ENCODE results near the gene SPRYD3. TPM values are rescaled to one million over a fixed set of nuclear protein-coding genes. Genes with fewer than 3 reads are reported as not detected.

Gene SPRYD3
- total RNA-seq, 1 donor from 2014 or later = 29.6 TPM

DNA sequence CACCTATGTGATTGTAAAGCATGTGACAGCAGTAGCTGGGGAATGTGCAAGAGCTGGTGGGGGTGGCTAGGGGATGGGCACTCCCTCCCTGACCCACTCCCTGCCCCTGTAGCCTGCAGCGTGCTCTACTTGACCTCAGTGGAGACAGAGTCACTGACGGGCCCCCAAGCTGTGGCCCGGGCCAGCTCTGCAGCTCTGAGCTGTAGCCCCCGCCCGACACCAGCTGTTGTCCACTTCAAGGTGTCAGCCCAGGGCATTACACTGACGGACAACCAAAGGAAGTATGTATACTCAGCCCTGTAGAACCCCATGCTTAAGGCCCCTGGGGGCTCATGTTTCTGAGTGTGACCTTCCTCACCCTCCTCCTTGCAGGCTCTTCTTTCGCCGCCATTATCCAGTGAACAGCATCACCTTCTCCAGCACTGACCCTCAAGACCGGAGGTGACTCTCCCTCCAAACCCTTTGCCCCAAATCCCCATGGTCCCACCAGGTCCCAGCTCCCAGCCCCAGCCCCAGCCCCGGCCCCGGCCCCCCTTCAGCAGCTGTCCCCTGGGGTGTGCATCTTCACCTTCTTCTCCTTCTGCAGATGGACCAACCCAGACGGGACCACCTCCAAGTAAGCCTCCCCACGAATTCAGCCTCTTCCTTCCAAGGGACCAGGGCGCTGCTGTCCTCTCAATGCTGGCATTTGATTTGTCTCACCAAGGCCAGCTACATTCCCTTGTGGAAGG is 16.0 kb downstream of the SPRYD3 start:
- no peak for DNase-seq

DNA sequence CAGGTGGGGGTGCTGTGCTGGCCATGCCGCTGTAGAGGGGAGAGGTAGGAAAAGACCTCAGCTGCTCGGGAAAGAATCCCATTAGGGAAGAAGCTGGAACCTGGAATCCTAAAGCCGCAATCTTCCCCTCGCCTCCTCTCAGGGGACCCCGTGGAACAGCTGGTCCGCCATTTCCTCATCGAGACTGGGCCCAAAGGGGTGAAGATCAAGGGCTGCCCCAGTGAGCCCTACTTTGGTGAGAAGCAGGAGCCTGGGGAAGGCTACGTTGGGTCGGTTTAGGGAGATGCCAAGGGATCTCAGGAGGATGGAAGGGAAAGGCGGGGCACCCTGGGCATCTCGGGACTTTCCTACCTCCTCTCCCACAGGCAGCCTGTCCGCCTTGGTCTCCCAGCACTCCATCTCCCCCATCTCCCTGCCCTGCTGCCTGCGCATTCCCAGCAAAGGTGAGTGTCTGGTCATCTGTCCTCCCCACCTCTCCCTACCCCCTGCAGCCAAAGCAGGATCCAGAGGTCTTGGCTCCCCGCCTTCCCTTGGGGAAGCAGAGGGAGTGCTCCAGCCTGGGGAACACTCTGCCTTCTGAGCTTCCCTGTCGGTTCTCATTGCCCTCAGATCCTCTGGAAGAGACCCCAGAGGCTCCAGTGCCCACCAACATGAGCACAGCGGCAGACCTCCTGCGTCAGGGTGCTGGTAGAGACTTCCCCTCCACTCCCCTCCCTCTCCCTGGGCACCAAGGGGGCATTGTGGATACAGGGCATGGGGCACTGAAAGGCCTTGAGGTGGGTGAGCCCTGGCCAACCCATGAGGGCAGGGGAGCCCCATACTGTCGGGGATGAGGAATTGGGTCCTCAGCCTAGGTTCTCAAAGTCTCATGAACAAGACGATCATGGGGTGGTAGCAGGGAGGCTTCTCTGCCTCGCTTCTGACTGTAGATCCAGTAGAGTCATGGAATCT is 16.9 kb downstream of the SPRYD3 start:
- DNase-seq = no peak

DNA sequence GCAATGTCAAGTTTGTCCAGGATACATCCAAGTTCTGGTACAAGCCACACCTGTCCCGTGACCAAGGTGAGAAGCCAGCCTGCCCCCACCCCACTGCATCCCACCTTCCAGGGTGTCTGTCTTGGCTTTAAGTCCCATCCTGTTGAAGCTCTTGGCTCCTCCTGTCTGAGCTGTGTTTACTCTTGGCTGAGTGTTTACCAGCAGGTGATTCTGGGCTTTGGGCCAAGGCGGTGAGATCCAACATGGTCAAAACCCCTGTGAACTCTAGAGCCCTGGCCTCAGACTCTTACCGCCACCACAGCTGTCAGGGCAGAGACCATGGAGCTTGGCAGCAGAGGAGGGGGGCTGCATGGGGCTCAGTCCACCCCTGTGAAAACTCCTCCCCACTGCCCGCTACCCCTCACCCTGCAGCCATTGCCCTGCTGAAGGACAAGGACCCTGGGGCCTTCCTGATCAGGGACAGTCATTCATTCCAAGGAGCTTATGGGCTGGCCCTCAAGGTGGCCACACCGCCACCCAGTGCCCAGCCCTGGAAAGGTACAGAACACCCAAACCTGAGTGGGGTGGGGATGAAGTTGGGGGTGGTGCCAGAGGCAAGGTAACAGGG is 17.7 kb downstream of the SPRYD3 start:
- no peak for DNase-seq

DNA sequence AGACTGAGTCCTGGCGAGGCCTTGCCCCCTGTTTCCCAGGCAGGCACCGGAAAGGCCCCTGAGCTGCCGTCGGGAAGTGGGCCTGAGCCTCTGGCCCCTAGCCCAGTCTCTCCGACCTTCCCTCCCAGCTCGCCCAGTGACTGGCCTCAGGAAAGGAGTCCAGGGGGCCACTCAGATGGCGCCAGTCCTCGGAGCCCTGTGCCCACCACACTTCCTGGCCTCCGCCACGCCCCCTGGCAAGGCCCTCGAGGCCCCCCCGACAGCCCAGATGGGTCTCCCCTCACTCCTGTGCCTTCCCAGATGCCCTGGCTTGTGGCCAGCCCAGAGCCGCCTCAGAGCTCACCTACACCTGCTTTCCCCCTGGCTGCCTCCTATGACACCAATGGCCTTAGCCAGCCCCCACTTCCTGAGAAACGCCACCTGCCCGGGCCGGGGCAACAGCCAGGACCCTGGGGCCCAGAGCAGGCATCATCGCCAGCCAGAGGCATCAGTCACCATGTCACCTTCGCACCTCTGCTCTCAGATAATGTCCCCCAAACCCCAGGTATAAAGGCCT is 18.4 kb downstream of the SPRYD3 start:
- no peak for DNase-seq

DNA sequence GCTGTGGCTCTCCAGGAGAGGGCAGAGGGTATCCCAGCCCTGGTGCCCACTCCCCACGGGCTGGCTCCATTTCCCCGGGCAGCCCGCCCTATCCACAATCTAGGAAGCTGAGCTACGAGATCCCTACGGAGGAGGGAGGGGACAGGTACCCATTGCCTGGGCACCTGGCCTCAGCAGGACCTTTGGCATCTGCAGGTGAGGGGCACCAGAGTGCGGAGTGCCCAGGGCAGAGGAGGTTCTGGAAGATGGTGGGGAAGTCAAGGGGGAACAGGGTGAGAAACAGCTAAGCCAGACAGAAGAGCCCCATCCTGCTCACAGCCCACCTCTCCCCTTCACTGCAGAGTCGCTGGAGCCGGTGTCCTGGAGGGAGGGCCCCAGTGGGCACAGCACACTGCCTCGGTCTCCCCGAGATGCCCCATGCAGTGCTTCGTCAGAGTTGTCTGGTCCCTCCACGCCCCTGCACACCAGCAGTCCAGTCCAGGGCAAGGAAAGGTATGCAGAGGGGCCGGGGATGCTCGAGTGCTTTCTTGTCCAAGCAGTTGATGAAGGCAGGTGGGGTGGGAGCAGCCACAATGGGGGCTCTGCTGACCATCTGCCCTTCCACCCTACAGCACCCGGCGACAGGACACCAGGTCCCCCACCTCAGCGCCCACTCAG is 19.0 kb downstream of the SPRYD3 start:
- DNase-seq = no peak

DNA sequence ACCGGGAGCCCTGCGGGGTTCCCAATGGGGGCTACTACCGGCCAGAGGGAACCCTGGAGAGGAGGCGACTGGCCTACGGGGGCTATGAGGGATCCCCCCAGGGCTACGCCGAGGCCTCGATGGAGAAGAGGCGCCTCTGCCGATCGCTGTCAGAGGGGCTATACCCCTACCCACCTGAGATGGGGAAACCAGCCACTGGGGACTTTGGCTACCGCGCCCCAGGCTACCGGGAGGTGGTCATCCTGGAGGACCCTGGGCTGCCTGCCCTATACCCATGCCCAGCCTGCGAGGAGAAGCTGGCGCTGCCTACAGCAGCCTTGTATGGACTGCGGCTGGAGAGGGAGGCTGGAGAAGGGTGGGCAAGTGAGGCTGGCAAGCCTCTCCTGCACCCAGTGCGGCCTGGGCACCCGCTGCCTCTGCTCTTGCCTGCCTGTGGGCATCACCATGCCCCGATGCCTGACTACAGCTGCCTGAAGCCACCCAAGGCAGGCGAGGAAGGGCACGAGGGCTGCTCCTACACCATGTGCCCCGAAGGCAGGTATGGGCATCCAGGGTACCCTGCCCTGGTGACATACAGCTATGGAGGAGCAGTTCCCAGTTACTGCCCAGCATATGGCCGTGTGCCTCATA is 19.6 kb downstream of the SPRYD3 start:
- no peak for DNase-seq

DNA sequence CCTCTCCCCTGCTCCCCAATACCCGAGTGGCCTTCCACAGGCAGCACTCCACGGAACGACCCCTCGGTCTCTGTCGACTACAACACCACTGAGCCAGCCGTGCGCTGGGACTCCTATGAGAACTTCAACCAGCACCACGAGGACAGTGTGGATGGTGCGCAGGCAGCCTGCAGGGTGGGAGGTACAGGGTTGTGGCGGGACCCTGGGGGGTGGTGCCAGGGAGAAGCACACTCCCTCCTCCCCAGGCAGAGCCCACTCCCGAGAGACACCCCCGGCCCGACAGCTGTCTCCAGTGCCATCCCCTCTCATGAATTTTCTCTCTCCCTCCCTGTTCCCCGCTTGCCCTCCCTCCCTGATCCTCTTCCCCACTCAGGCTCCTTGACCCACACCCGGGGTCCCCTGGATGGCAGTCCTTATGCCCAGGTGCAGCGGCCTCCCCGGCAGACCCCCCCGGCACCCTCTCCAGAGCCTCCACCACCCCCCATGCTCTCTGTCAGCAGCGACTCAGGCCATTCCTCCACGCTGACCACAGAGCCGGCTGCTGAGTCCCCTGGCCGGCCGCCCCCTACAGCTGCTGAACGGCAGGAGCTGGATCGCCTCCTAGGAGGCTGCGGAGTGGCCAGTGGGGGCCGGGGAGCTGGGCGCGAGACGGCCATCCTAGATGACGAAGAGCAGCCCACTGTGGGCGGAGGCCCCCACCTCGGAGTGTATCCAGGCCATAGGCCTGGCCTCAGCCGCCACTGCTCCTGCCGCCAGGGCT is 20.3 kb downstream of the SPRYD3 start:
- no peak for DNase-seq

DNA sequence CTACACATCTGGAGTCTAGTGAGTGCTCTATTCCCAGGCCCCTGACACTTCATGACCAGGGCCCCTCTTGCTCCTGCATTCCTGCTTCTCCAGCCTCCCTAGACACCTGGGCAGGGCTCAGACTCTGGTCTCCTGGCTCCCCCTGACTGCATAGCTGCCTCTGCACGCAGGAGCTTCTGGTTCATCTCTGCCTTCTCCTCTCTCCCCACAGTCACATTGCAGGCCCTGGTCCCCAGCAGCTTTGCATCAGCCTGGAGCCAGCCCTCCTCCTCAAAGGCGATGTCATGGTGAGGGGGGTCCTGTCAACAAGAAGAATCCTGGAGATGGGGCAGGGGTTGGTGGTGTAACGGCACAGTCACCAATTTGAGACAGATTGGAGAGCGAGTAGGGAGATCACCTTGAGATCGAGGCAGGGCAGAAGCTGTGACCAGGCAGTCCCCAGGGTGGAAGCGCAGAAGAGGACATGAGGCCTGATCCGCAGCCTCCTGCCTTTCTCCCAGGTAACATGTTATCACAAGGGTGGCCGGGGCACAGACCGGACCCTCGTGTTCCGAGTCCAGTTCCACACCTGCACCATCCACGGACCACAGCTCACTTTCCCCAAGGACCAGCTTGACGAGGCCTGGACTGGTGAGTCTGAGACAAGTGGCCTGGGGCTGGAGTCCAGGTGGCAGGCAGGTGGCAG is 21.2 kb downstream of the SPRYD3 start:
- DNase-seq = no peak

DNA sequence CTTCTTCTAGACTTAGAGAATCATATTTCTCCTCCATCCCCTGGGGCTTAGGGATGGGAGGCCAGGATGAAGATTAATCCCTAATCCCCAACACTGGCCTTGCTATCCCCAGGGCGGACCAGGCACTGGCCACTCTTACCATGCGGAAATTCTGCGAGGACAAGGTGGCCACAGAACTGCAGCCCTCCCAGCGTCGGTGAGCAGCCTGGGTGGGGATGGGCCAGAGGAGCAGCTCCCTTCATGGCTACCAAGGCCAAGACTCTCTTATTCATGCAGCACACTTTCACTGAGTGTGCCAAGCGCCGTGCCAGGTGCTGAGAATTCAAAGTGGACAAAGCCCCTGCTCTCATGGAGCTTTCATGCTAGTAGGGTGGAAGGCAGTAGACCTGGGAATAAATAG is 22.3 kb downstream of the SPRYD3 start:
- DNase-seq = no peak

DNA sequence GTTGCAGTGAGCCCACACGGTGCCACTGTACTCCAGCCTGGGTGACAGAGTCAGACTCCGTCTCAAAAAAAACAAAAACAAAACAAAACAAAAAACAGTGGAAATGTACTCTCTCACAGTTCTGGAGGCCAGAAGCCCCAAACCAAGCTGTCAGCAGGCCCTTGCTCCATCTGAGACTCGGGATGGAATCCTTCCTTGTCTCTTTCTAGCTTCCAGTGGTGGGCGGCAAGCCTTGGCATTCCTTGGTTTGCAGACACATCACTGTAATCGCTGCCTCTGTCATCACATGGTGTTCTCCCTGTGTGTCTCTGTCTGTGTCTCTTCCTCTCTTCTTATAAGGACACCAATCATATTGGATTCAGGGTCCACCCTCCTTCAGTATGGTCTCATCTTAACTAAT is 22.9 kb downstream of the SPRYD3 start:
- peak; percentile 27 for DNase-seq

DNA sequence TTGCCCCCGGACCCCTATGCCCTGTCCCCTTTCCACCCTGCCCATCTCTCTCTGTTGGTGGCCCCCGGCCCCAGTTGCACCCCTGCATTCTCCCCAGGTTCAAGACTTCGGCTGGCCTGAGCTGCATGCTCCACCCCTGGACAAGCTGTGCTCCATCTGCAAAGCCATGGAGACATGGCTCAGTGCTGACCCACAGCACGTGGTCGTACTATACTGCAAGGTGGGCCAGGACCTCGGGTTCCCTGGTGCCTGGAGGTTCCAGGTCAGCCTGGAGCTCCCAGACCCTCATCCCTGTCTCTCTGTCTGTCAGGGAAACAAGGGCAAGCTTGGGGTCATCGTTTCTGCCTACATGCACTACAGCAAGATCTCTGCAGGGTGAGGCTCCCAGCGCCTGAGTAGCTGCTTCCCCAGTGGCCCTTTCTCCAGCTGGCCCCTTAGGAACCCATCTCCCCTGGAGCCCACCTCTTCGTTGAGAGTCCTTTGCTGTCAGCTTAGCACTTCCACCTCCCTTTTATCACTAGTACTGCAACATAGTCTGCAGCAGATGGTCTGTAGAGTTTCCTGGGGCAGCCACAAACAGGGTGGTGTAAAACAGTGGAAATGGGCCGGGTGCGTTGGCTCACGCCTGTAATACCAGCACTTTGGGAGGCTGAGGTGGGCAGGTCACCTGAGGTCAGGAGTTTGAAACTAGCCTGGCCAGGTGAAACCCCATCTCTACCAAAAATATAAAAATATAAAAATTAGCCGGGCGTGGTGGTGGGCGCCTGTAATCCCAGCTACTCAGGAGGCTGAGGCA is 23.5 kb downstream of the SPRYD3 start:
- no peak for DNase-seq

DNA sequence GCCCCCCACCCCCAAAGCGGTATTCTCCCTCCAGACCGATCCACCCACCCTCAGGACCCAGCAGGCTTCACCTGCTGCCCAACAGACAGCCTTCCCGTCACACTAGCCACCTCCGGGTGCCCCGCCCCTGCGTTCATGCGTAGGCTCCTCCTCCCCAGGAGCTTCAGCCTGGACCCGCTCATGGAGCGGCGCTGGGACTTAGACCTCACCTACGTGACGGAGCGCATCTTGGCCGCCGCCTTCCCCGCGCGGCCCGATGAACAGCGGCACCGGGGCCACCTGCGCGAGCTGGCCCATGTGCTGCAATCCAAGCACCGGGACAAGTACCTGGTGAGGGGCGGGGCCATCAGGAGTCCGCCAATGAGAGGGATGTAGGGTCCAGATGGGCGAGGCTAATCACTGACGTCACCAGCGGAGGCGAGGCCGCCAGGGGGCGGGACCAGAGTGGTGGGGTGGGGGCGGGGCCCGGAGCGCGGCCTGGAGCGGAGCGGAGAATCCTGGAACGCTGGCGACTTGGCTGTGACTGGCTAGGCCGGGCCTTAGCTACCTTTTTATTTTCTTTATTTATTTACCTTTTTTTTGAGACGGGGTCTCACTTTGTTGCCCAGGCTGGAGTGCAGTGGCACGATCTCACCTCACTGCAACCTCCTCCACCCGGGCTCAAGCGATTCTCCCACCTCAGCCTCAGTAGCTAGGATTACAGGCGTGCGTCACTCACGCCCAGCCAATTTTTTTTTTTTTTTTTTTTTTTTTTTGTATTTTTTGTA is 24.9 kb downstream of the SPRYD3 start:
- peak; percentile 95 for DNase-seq

DNA sequence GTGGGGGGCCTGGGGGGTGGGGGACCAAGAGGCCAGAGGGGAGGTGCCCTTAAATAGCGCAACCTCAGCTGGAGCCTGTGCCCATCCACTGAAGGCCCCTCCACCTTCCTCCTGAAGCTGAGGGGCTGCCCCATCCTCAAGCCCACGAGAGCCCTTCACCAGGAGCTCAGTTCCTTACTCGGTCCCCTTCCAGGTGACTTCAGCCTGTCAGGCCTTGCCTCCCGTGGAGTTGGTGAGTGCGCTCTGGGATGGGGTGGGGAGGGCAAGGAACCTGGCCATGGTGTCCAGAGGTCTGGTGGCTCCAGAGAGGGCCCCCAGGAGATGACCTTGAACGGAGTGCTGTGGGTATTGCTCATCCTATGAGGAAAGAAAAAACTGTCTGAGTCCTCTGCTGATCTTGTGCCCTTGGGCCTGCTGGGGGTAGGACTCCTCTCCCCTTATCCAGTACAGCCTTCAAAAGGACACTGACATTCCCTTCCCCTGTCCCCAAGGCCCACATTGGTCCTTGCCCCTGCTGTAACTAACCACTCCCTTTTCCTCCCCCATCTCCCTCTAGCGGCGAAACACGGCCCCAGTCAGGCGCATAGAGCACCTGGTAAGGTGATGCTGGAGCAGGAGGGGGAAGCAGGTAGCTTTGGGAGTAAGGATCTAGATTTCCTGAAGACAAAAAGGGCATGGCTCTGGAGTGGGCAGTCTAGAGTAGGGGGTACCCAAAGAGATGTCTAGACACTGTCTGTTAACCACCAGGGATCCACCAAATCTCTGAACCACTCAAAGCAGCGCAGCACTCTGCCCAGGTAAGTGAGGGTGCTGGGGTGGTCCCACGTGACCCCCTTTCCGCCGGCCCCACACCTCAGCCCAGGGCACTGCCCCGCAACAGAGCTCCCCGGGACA is 25.7 kb downstream of the SPRYD3 start:
- no peak for DNase-seq

DNA sequence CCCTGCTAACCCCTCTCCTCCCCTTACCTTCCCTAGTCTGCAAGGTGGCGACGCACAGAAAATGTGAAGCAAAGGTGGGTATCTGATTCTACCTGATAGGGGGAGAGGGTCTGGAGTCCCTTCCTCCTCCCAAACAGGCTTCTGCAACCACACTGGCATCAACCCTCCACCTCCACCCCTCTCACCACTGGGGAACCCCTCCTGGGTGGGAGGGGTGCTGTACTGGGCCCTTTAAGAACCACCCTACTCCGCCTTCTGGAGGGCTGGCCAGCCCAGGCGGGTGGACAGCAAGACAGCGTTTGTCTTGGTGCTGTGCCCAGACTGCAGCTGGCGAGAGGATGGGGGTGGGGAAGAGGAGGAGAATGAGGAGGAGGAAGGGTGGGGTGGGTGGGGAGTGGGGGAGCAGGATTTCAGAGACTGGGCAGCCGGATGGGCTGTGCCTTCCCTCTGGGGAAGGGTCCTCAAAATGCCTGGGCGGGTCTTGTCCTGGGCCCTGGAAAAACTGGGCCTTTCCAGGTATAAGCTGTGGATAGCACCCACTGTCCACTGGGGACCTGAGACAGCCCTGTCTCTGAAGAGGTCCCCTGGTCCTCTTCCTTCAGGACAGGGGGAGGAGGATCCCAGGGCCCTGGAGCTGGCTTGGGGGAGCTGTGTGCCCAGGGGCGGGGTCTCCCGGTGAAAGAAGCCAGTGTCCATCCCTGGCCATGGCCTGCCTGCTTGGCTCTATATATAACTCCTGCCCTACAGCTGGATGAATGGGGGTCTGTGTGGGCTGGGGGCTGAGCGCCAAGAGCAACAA is 26.6 kb downstream of the SPRYD3 start:
- DNase-seq = peak; percentile 79

DNA sequence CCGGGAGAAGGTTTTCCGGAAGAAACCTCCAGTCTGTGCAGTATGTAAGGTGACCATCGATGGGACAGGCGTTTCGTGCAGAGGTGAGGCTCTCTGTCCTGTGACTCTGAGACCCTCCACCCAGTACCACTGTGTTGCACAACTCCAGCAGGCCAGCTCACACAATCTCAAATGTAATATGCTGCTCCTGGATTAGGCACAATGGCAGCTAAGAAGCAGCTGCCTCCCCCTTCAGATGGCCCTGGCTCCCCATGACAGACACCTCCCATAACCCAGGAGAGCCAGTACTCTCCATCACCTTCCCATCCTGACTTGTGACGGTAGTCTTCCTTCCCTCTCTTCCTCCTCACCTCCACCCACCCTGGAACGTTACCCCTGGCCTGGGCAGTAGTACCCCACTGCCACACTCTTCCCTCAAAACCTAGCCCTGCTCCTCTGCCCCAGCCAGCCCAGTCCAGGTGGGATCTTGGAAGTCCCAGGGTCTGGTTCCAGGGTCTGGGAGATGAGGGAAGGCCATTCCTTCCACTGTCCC is 27.2 kb downstream of the SPRYD3 start:
- DNase-seq = no peak

Measured in occipital lobe (tissue), 2 donors.